ENCODE results near the gene GFOD2.
"Not testable (repeated sequence)": the region's sequence is repeated elsewhere in the genome, so short reads cannot be mapped to it uniquely, and the experiment has no call there.

Gene GFOD2

DNA sequence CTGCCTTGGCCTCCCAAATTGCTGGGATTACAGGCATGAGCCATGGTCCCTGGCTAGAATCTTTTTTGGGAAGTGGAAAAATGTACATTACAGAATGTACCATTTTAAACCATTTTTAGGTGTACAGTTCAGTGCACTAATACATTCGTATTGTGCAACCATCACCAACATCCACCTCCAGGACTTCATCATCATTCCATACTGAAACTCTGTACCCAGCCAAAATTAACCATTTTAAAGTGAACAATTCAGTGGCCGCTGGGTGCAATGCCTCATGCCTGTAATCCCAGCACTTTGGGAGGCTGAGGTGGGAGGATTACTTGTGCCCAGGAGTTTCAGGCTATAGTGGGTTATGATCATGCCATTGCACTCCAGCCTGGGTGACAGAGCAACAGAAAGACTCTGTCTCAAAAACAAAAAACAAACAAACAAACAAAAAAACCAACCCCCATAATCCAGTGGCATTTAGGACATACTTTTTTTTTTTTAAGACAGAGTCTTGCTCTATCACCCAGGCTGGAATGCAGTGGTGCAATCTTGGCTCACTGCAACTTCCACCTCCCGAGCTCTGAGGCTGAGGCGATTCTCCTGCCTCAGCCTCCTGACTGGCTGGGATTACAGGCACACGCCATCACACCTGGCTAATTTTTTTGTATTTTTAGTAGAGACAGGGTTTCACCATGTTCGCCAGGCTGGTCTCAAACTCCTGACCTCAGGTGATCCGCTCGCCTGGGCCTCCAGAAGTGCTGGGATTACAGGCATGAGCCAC lies 25.4 kb downstream of the GFOD2 start:
- not testable (repeated sequence) for H3K4me3 ChIP-seq (ENCODE audit: low read depth in 1 of 2, low read length in 2 of 2); H3K9ac ChIP-seq (ENCODE audit: low read depth in 1 of 2, low read length in 2 of 2); H3K27ac ChIP-seq (ENCODE audit: low read depth, low read length); H3K36me3 ChIP-seq (ENCODE audit: control insufficient read depth in 1 of 2, insufficient read depth in 2 of 2, low read length in 2 of 2); H3K4me1 ChIP-seq (ENCODE audit: control insufficient read depth in 1 of 2, insufficient read depth in 2 of 2, low read length in 2 of 2); H3K27me3 ChIP-seq (ENCODE audit: control insufficient read depth in 1 of 2, insufficient read depth in 2 of 2, low read length in 2 of 2); H3K9me3 ChIP-seq (ENCODE audit: control insufficient read depth in 1 of 2, low read length in 2 of 2)

- no peak overlapping the region for H3K27ac ChIP-seq (ENCODE audit: low read depth, low read length)
These were observed 33.6 kb downstream of the GFOD2 start for GRCh38 chr16:67685388-67686112.

GRCh38 chr16:67683767-67684166 lies 35.3 kb downstream of the GFOD2 start:
- Histone ChIP-seq H3K4me1 (ENCODE audit: control insufficient read depth in 1 of 2, insufficient read depth in 2 of 2, low read length in 2 of 2) (no peaks in the 10 kb centered on the region), H3K36me3 (ENCODE audit: control insufficient read depth in 1 of 2, insufficient read depth in 2 of 2, low read length in 2 of 2) (peaks cover 6 to 25% of the 10 kb centered on the region in 2 donors), H3K9ac (ENCODE audit: low read depth in 1 of 2, low read length in 2 of 2) (no peak overlapping the region), H3K27ac (ENCODE audit: low read depth, low read length) (no peak overlapping the region), H3K27me3 (ENCODE audit: control insufficient read depth in 1 of 2, insufficient read depth in 2 of 2, low read length in 2 of 2) (no peaks in the 10 kb centered on the region), H3K4me3 (ENCODE audit: low read depth in 1 of 2, low read length in 2 of 2) (no peak overlapping the region), H3K9me3 (ENCODE audit: control insufficient read depth in 1 of 2, low read length in 2 of 2) (no peaks in the 10 kb centered on the region)

More at GRCh38 chr16:67685388-67686112, 33.6 kb downstream of the GFOD2 start:
- H3K27me3 ChIP-seq (ENCODE audit: control insufficient read depth in 1 of 2, insufficient read depth in 2 of 2, low read length in 2 of 2), result no peaks in the 10 kb centered on the region
- no peaks in the 10 kb centered on the region for H3K4me1 ChIP-seq (ENCODE audit: control insufficient read depth in 1 of 2, insufficient read depth in 2 of 2, low read length in 2 of 2)
- no peaks in the 10 kb centered on the region for H3K9me3 ChIP-seq (ENCODE audit: control insufficient read depth in 1 of 2, low read length in 2 of 2)
- no peak overlapping the region for H3K9ac ChIP-seq (ENCODE audit: low read depth in 1 of 2, low read length in 2 of 2)
- H3K36me3 ChIP-seq (ENCODE audit: control insufficient read depth in 1 of 2, insufficient read depth in 2 of 2, low read length in 2 of 2), result peaks cover 6 to 25% of the 10 kb centered on the region in 2 donors
- no peak overlapping the region for H3K4me3 ChIP-seq (ENCODE audit: low read depth in 1 of 2, low read length in 2 of 2)

GRCh38 chr16:67679935-67680897 lies 38.9 kb downstream of the GFOD2 start:
- no peaks in the 10 kb centered on the region for H3K4me1 ChIP-seq (ENCODE audit: control insufficient read depth in 1 of 2, insufficient read depth in 2 of 2, low read length in 2 of 2)
- no peaks in the 10 kb centered on the region for H3K9me3 ChIP-seq (ENCODE audit: control insufficient read depth in 1 of 2, low read length in 2 of 2)
- no peak overlapping the region for H3K9ac ChIP-seq (ENCODE audit: low read depth in 1 of 2, low read length in 2 of 2)
- H3K4me3 ChIP-seq (ENCODE audit: low read depth in 1 of 2, low read length in 2 of 2), result no peak overlapping the region
- H3K36me3 ChIP-seq (ENCODE audit: control insufficient read depth in 1 of 2, insufficient read depth in 2 of 2, low read length in 2 of 2), result peaks cover 6 to 27% of the 10 kb centered on the region in 2 donors
- H3K27me3 ChIP-seq (ENCODE audit: control insufficient read depth in 1 of 2, insufficient read depth in 2 of 2, low read length in 2 of 2), result no peaks in the 10 kb centered on the region
- H3K27ac ChIP-seq (ENCODE audit: low read depth, low read length), result no peak overlapping the region

GRCh38 chr16:67678354-67679023 lies 40.6 kb downstream of the GFOD2 start:
- H3K9ac ChIP-seq (ENCODE audit: low read depth in 1 of 2, low read length in 2 of 2), result no peak overlapping the region
- no peak overlapping the region for H3K4me3 ChIP-seq (ENCODE audit: low read depth in 1 of 2, low read length in 2 of 2)
- H3K27me3 ChIP-seq (ENCODE audit: control insufficient read depth in 1 of 2, insufficient read depth in 2 of 2, low read length in 2 of 2), result no peaks in the 10 kb centered on the region
- peaks cover 10 to 14% of the 10 kb centered on the region in 2 donors for H3K4me1 ChIP-seq (ENCODE audit: control insufficient read depth in 1 of 2, insufficient read depth in 2 of 2, low read length in 2 of 2)
- no peak overlapping the region for H3K27ac ChIP-seq (ENCODE audit: low read depth, low read length)
- H3K9me3 ChIP-seq (ENCODE audit: control insufficient read depth in 1 of 2, low read length in 2 of 2), result no peaks in the 10 kb centered on the region
- H3K36me3 ChIP-seq (ENCODE audit: control insufficient read depth in 1 of 2, insufficient read depth in 2 of 2, low read length in 2 of 2), result peaks cover 0 to 16% of the 10 kb centered on the region in 2 donors

DNA sequence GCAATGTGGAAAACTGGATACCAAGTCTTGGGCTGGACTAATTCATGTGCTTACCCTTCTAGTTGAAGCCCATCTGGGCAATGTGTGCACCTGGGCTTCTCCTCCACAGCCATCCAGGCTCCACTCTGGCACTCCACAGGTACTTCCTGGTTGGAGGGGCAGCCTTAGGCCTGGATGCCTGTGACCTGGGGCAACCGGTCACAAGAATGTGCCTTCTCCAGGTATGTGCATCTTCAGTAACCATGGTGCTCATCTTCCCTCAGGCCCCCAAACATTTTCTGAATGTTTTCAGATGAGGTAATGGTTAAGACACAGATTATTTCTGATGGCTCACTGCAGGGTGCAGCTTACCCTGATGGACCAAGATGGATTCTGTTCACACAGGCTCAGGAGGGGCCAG lies 41.4 kb downstream of the GFOD2 start:
- no peaks in the 10 kb centered on the region for H3K27me3 ChIP-seq (ENCODE audit: control insufficient read depth in 1 of 2, insufficient read depth in 2 of 2, low read length in 2 of 2)
- H3K27ac ChIP-seq (ENCODE audit: low read depth, low read length), result no peak overlapping the region
- H3K36me3 ChIP-seq (ENCODE audit: control insufficient read depth in 1 of 2, insufficient read depth in 2 of 2, low read length in 2 of 2), result peaks cover 0 to 8% of the 10 kb centered on the region in 2 donors
- no peaks in the 10 kb centered on the region for H3K9me3 ChIP-seq (ENCODE audit: control insufficient read depth in 1 of 2, low read length in 2 of 2)
- H3K4me1 ChIP-seq (ENCODE audit: control insufficient read depth in 1 of 2, insufficient read depth in 2 of 2, low read length in 2 of 2), result peaks cover 18 to 21% of the 10 kb centered on the region in 2 donors
- H3K4me3 ChIP-seq (ENCODE audit: low read depth in 1 of 2, low read length in 2 of 2), result no peak overlapping the region
- no peak overlapping the region for H3K9ac ChIP-seq (ENCODE audit: low read depth in 1 of 2, low read length in 2 of 2)

DNA sequence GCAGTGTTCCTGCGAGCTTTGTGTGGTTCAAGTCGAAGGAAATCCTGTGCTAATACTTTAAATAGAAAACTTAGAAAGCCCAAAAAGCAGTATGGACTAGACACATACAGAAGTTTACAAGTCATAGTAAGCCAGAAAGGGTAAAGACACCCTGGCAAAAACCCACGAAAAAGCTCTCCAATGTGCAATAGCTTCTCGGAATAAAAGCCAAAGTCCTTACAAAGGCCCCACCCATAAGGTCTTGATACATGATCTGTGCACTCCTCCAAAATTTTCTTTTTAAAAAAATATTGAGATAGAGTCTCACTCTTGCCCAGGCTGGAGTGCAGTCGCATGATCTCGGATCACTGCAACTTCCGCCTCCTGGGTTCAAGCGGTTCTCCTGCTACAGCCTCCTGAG lies 42.2 kb downstream of the GFOD2 start:
- Histone ChIP-seq H3K4me1 (ENCODE audit: control insufficient read depth in 1 of 2, insufficient read depth in 2 of 2, low read length in 2 of 2) (peaks cover 18 to 21% of the 10 kb centered on the region in 2 donors), H3K36me3 (ENCODE audit: control insufficient read depth in 1 of 2, insufficient read depth in 2 of 2, low read length in 2 of 2) (peaks cover 0 to 8% of the 10 kb centered on the region in 2 donors), H3K4me3 (ENCODE audit: low read depth in 1 of 2, low read length in 2 of 2) (no peak overlapping the region), H3K9ac (ENCODE audit: low read depth in 1 of 2, low read length in 2 of 2) (no peak overlapping the region), H3K9me3 (ENCODE audit: control insufficient read depth in 1 of 2, low read length in 2 of 2) (no peaks in the 10 kb centered on the region), H3K27me3 (ENCODE audit: control insufficient read depth in 1 of 2, insufficient read depth in 2 of 2, low read length in 2 of 2) (no peaks in the 10 kb centered on the region), H3K27ac (ENCODE audit: low read depth, low read length) (no peak overlapping the region)

DNA sequence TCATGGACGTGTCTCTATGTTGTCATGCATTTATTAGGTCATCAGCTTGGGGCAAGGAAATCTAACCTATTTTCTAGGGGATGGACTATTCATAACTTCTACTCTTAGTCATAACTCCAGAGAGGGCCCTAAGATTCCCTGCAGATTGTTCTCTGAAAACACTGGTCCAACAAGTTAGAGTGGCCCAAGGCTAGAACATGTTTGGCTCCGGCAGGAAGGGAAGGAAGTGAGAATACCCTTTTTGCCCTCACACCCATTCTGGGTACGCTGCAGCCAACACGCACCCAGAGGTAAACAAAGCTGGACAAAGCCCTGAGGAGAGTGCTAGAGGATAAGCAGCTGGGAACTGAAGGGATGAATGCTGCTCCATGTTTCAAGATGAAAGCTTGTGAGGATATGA lies 42.6 kb downstream of the GFOD2 start:
- Histone ChIP-seq H3K4me3 (ENCODE audit: low read depth in 1 of 2, low read length in 2 of 2) (no peak overlapping the region), H3K27ac (ENCODE audit: low read depth, low read length) (no peak overlapping the region), H3K4me1 (ENCODE audit: control insufficient read depth in 1 of 2, insufficient read depth in 2 of 2, low read length in 2 of 2) (peaks cover 18 to 21% of the 10 kb centered on the region in 2 donors), H3K27me3 (ENCODE audit: control insufficient read depth in 1 of 2, insufficient read depth in 2 of 2, low read length in 2 of 2) (no peaks in the 10 kb centered on the region), H3K9me3 (ENCODE audit: control insufficient read depth in 1 of 2, low read length in 2 of 2) (no peaks in the 10 kb centered on the region), H3K9ac (ENCODE audit: low read depth in 1 of 2, low read length in 2 of 2) (no peak overlapping the region), H3K36me3 (ENCODE audit: control insufficient read depth in 1 of 2, insufficient read depth in 2 of 2, low read length in 2 of 2) (peaks cover 0 to 8% of the 10 kb centered on the region in 2 donors)

GRCh38 chr16:67675999-67676398 lies 43.1 kb downstream of the GFOD2 start:
- no peaks in the 10 kb centered on the region for H3K9me3 ChIP-seq (ENCODE audit: control insufficient read depth in 1 of 2, low read length in 2 of 2)
- no peak overlapping the region for H3K9ac ChIP-seq (ENCODE audit: low read depth in 1 of 2, low read length in 2 of 2)
- peaks cover 18 to 21% of the 10 kb centered on the region in 2 donors for H3K4me1 ChIP-seq (ENCODE audit: control insufficient read depth in 1 of 2, insufficient read depth in 2 of 2, low read length in 2 of 2)
- H3K36me3 ChIP-seq (ENCODE audit: control insufficient read depth in 1 of 2, insufficient read depth in 2 of 2, low read length in 2 of 2), result peaks cover 0 to 8% of the 10 kb centered on the region in 2 donors
- H3K4me3 ChIP-seq (ENCODE audit: low read depth in 1 of 2, low read length in 2 of 2), result no peak overlapping the region
- H3K27ac ChIP-seq (ENCODE audit: low read depth, low read length), result no peak overlapping the region
- no peaks in the 10 kb centered on the region for H3K27me3 ChIP-seq (ENCODE audit: control insufficient read depth in 1 of 2, insufficient read depth in 2 of 2, low read length in 2 of 2)
